CD1c-positive myeloid dendritic cell (primary cell): ENCODE results near the gene NAV3.

Experiments
- DNase-seq: peaks from one replicate; pipeline ENCODE4 v3.0.0-alpha.2; 2016; ENCODE audit errors: extremely low spot score

NAV3 gene

DNA sequence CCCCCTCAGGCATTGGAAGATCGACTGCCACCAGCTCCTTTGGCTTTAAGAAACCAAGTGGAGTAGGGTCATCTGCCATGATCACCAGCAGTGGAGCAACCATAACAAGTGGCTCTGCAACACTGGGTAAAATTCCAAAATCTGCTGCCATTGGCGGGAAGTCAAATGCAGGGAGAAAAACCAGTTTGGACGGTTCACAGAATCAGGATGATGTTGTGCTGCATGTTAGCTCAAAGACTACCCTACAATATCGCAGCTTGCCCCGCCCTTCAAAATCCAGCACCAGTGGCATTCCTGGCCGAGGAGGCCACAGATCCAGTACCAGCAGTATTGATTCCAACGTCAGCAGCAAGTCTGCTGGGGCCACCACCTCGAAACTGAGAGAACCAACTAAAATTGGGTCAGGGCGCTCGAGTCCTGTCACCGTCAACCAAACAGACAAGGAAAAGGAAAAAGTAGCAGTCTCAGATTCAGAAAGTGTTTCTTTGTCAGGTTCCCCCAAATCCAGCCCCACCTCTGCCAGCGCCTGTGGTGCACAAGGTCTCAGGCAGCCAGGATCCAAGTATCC is 288.7 kb downstream of the NAV3 start:
- no peak for DNase-seq

DNA sequence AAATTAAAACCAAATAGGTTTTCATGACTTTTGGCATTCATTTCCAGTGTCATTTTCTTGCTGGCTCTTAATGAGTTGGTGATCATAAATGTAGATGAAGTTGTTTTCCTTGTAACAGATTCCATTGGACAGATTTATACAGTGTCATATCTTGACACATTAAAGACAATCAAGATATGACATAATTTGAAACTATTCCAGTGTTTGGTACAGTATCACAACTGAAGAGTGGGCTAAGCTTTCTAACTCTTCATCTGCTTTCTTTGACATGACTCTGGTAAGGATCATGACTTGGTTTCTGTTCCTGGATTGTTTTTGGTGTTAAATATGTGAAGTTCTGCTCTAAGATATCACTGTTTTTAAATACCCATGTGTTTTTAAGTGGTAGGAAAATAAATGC is 289.6 kb downstream of the NAV3 start:
- no peak for DNase-seq

DNA sequence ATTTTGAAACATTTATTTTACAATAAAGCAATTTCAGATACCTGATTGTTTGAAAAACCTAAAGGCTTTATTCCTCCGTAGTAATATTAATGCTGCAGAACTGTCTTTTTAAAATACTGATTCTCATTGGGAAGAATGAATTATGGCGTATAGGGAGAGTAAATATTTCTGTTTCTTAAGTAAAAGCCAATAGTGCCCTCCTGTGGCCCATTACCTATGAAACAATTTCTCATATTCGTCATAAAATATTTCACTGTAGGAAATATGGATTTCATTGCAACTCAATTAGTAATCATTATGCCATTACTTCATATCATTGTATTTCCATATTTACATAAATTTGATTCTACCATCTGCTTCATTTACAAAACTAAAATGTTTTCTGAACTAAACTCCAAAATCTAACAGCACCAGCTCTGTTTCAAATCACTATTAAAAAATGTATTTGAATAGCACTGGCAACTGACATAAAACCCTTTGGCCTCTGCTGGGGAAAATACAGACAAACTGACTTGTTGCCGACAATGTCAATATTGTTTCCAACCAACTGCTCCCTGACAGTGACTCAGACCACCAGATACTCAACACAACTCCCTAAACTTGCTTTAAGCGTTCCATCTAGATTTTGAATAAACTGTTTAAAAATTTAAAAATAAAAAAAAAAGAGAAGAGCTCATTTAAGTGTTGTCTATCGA is 290.3 kb downstream of the NAV3 start:
- DNase-seq = peak; percentile 13

DNA sequence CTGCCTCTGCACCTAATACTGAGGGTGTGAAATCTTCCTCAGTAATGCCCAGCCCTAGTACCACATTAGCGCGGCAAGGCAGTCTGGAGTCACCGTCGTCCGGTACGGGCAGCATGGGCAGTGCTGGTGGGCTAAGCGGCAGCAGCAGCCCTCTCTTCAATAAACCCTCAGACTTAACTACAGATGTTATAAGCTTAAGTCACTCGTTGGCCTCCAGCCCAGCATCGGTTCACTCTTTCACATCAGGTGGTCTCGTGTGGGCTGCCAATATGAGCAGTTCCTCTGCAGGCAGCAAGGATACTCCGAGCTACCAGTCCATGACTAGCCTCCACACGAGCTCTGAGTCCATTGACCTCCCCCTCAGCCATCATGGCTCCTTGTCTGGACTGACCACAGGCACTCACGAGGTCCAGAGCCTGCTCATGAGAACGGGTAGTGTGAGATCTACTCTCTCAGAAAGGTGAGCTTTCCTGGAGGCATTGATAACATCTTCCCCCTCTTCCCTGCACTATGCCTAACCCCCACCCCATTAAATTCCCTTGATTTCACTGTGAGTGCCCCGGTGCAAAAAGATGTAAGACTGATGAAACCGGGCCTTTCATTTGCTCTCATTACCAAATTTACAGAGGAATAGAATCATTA is 291.4 kb downstream of the NAV3 start:
- DNase-seq = no peak

DNA sequence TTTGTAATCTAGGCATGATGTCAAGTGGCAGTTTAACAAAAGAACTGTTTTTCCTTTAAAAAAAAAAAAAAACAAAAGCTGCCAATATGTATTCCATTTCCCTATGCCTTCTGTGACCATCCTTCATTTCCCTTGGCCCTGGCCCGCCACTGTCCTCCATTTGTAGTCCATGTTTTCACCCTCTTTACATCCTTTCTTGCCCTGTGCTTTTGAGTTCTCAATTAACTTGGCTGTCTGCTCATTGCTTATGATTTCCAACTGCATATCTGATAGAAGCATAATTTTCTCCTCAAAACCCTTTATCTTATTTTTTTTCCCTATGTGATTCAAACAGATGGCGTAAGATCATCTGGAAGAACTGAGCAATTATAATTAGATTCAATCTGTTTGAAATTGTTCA is 297.5 kb downstream of the NAV3 start:
- no peak for DNase-seq

DNA sequence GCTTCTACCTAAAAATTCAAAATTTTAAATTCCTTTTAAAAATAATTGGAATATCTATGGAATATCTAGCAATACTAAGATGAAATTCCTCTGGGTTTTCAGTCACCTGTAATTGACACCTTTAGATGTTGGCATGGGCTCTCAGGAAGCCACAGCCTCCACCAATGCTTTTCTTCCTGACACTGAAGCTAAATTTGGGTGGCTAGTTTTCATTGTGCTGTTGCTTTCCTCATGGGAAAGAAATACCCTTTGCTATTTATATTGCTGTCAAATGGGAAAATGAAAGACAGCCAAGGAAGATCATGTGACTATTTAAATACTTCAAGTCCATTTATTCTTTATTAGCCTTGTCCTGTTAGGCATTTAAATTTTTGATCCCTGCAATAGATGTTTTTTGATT is 313.0 kb downstream of the NAV3 start:
- no peak for DNase-seq

DNA sequence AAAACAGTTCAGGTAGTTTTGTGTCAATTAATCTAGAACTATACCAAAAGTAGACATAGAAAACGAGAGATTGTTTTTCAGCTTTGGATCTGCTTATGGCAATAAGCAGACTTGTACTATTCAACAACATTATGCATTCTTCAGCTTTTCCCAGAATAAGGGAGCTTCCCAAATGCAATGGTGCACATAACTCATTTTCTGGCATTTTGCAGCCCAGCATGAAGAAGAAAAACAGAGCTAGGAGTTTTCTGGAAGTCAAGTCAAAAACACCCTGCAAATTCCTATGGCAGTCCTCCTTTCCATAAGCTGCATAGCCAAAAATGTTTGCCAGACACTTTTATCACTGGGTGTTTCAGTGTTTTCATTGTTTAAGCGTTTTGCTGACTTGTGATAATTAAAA is 314.7 kb downstream of the NAV3 start:
- DNase-seq = no peak

DNA sequence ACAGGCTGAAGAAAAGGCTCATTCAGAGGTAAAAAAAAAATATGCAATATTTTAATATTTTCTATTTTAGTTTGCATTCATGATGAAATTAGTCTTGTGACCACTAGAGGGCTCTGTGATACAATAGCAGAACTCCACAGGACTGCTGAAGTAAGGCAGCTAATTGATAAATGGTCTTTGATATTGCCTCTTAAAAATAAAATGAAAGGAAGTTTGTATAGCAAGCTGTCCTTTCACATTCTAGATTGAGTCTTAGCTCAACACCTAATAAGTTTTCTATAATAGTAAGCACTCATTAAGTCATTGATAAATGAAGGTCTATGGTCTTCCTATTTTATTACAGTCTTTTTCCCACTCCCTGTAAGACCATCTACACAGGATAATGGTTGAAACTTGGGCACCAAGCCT is 315.7 kb downstream of the NAV3 start:
- DNase-seq = peak; percentile 44

DNA sequence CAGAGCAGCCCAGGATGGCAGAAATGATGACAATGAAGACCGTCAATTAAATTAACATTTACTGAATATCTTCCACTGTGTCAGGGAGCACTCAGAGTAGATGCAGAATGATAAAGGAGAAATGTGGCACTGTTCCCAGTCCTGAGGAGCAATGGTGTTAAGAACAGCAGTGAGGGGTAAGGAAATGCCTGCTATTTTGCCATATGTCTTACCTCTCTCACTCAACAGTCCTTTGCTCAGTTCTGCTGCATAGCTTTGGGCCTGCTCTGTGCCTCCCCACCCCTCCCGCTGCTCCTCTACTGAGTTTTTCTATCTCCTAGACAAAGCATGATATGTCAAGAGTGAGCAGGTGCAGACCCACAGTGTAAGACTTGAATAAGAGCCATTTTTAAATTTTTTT is 318.8 kb downstream of the NAV3 start:
- no peak for DNase-seq

DNA sequence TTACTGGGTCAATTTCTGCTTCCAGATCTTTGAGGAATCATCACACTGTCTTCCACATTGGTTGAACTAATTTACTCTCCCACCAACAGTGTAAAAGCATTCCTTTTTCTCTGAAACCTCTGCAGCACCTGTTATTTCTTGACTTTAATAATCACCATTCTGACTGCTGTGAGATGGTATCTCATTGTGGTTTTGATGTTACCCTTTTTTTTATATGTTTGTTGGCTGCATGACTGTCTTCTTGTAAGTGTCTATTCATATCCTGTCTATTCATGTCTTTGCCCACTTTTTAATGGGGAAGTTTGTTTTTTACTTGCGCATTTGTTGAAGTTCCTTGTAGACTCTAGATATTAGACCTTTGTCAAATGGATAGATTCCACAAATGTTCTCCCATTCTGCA is 324.9 kb downstream of the NAV3 start:
- no peak for DNase-seq

DNA sequence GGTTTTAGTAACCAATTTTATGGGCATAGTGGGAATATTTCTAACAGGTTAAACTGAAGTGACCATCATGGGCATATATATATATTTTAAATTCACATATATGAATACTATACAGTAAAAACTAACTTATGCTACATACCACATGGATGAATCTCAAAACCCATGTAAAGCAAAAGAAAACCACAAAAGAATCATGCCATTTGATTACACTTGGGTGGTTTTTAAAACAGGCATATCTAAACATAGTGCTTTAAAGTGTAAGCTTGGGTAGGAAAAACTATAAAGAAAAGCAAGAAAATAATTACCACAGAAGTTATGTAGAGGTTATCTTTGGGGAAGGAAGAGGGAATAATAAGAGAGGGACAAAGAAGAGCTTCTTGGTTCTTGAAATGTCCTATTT is 326.1 kb downstream of the NAV3 start:
- DNase-seq = no peak

DNA sequence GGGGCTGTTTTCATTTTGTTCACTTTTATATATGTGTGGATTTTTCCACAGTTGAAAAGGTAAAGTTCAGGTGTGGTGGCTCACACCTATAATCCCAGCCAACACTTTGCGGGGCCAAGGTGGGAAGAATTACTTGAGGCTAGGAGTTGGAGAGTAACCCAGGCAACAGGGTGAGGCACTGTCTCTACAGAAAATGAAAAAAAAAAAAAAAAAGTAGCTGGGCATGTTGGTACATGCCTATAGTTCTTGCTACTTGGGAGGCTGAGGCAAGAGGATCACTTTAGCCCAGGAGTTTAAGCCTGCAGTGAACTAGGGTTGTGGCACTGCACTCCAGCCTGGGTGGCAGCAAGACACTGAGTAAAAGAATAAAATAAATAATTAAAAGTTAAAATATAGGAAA is 326.5 kb downstream of the NAV3 start:
- no peak for DNase-seq

DNA sequence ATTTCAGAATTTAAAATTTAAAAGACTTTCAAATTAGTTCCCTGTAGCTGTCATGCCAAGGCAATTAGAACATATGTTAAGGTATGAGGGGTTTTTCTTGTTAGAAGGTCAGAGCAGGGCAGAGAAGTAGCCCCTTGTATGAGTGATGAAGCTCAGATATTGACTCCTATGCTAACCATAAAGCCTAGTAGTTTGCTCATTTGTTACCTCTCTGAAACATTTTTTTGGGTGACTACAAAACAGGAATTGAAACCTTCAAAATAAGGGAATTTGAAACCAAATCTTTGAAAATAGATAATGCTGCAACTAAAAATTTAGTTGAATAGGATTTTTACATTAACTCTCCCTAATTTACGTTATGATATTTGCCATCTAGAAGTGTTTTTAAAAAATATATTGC is 333.5 kb downstream of the NAV3 start:
- DNase-seq = no peak

DNA sequence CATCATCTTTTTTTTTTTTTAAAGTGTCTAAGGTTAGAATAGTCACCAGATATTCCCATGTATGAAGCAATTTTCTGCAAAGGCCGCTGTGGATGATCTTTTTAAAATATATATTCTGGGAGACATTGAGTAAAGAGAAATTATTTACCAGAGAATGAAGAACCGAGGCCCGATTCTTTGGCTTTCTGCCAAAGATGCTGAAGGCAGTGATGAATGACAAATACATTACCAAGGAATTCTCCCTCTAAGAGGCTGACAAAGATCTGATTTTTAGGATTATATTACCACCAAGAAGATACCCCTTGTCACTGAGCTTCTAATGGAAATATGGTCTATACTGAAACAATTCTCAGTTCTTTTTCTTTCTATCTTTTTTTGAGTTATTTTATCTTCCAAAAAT is 336.8 kb downstream of the NAV3 start:
- DNase-seq = no peak

DNA sequence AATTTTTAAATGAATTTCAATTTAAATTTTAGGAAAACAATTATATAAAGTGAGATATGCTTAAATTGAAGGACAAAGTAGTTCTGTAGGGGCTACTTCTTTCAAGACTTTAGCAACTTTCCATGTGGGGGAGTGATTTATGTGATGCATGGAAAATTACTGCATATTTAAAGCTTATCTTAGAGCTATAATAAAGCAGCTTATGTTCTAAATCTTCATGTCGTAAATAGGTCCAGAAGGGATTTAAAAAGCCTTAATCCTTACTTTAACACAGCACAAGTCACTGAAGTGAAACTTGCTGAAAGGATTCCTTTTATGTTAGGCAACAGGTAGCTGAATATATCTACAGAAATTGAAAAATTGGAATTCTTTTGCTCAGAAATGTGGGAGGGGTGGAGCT is 340.4 kb downstream of the NAV3 start:
- no peak for DNase-seq

DNA sequence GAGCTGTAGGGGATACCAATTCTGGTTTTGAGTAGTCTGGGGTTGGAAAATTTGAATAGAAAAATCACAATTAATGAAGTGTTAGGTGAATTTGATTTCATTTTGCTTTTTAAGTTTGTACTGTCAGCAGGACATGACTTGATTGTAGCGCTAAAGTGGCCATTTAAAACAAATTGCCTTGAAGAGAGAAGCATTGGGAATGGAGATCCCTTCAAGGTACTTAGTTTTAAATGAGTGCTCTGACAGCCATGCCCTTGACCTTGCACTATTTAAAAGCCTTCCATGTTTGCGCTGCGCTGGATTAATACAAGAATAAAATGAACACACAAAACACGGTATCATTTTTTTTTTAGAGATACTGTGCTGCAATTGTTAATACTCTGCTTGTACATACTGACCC is 345.9 kb downstream of the NAV3 start:
- no peak for DNase-seq

DNA sequence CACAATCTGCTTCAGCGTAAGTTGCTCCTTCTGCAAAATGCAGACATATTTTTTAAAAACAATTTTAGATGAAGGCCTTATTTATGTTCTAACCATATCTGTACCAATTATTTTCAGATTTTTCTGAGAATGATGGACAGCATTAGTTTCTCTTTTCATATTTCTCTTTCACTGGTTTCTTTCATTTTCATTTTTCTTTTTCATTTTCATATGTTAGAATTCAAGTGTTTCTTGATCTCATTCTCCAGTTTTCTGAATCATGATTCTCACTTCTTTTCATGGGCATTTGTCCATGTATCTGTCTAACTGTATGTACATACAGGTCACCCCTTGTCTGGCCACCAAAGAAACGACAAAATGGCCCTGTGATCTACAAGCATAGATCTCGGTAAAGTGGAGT is 346.6 kb downstream of the NAV3 start:
- no peak for DNase-seq

DNA sequence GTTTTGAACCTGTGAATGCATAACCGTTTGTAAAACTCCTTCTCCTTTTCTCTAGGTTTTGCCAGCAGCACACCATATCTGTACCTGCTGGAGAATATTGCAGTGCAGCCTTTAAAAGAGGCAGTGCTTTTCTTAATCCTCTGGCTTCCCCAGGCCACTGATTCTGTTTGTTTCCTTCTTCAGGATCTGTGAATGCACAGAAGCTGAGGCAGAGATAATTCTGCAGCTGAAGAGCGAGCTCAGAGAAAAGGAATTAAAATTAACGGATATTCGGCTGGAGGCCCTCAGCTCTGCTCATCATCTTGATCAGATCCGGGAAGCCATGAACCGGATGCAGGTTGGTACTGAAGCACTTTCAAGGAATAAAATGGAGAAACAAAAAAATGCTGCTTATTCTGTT is 348.7 kb downstream of the NAV3 start:
- DNase-seq = no peak

DNA sequence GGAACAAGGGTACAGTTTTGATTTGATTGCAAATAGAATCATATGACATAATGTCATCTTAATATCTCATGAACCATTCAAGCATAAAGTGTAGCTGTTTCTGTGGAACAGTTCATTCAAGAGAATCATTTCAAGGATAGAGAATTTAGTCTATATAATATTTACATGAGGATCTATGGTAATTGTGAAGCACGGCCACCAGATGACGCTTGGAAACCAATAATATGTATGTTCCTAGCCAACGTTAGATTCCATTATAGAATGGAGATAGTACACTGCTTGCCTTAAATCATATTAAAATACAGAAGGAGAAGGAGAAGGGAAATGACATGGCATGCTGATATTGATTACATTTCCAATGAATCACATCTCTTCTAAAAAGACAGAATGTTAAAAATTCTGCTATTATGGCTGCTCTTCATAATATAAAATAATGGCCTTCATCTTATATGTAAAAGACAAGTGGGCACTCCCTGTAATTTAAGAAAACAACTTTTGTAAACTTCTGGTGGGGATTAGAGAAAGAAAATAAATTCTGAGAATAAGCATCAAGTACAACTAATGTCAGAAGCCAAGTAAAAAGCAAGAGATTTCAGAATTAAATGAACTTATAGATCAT is 351.0 kb downstream of the NAV3 start:
- DNase-seq = no peak

DNA sequence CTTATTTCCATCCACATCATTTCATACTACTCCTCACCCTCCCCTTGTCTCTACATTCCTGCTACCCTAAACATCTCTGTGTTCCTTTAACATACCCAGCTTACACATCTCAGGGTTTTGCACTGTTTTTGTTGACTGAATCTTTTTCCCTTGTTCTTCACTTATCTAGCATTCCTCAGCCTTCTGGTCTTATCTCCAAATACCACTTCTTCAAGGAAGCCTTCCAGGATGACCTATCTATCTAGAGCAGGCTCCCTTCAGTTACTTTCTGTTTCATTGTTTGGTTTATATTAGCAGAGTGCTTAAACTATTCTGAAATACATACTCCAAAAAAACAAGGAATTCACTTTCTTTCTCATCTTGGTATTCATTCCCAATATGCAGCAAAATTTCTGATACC is 353.1 kb downstream of the NAV3 start:
- DNase-seq = no peak

DNA sequence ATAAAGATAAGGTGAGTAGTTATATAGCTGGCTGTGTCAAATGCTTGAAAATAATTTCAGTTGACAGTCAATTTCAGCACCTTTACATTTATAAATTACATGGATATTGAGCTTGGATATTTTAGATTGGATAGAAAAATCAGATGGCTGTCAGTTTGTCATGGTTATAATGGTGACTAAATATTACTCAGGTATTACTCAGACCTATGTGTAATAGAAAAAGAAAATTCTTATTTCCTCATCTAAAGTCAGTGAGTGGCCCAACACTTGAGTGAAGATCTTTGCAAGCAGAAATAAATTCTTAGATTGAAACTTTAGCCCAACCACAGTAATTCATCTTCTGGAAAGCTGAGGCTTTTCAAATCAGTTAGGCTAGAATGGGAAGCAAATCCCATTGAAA is 354.4 kb downstream of the NAV3 start:
- no peak for DNase-seq

DNA sequence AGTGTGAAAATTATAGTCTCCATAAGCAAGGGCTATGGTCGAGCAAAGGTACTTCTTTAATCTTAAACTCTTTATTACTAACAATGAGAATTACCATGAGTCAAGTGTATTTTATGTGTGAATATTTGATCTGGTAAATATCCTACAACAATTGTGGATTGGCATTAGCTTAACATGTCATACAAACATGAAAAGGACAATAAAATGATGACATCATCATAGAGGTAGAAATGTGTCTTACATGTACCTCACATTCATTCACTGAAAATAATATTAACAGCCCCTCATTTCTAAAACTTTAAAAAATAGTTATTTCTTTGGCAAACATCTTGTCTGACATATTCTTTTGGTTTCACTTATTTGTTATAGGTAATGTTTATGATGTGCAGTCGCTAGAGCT is 355.0 kb downstream of the NAV3 start:
- no peak for DNase-seq

DNA sequence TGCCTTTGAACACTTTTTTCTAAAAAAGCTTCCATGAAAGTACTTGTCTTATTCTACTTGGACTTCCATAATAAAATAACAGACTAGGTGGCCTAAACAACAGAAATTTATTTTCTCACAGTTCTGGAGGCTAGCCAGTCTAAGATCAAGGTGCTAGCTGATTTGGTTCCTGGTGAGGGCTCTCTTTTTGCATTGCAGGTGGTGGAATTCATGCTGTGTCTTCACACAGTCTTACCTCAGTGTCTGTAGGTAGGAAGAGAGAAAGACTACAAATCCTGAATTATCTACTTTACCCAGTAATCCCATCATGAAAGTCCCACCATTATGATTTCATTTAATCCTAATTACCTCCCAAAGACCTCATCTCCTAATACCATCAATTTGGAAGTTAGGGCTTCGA is 356.0 kb downstream of the NAV3 start:
- no peak for DNase-seq
